IMR-90 (cell line): ENCODE measurements around the gene SEPTIN10. TPM values are rescaled to one million over a fixed set of nuclear protein-coding genes. Genes with fewer than 3 reads are reported as not detected.

Source experiments
- ATAC-seq: fragments of 200-7000 bp; cut with Tn5 transposase; 2 replicates; pipeline ENCODE4 v1.9.1; 2020; ENCODE audit warnings: low read depth, mild to moderate bottlenecking, moderate library complexity
- BruUV-seq: library from RNA; stranded (reverse); fragments of 400-500 nt; replicated peaks from 2 replicates; lab custom pipeline; 2021; lab: Mats Ljungman, UMichigan
- CTCF ChIA-PET: fragments of 300-600 bp; formaldehyde crosslinking; extraction: SDS; loops from one replicate; lab custom pipeline; 2021; ENCODE audit warnings: antibody characterized with exemption; lab: Yijun Ruan, JAX
- POLR2A ChIA-PET: fragments of 300-600 bp; sonication (Branson Sonifier 250); formaldehyde crosslinking; loops from one replicate; lab custom pipeline; 2022; ENCODE audit warnings: antibody characterized with exemption; ENCODE audit not compliant: unreplicated experiment; lab: Charles Lee
- DNase-seq: peaks from one replicate; pipeline ENCODE4 v3.0.0; 2013
- H2AFZ ChIP-seq: replicated peaks from 2 replicates; pipeline ENCODE3; 2013; ENCODE audit warnings: low read length, mild to moderate bottlenecking; ENCODE audit not compliant: poor library complexity
- H2AK5ac ChIP-seq: 2 replicates; pipeline ENCODE4 v1.6.1; 2013; ENCODE audit warnings: low read depth, low read length, inconsistent platforms
- H2AK9ac ChIP-seq: replicated peaks from 2 replicates; pipeline ENCODE3; 2013; ENCODE audit warnings: mild to moderate bottlenecking, low read depth, low read length, moderate library complexity; ENCODE audit not compliant: poor library complexity
- H2BK120ac ChIP-seq: 2 replicates; pipeline ENCODE4 v1.6.1; 2013; ENCODE audit warnings: low read depth, low read length, inconsistent platforms
- H2BK15ac ChIP-seq: 3 replicates; pipeline ENCODE4 v1.6.1; 2013; ENCODE audit warnings: low read depth, low read length, inconsistent platforms
- H2BK20ac ChIP-seq: 2 replicates; pipeline ENCODE4 v1.6.1; 2013; ENCODE audit warnings: low read depth, mild to moderate bottlenecking, inconsistent platforms, low read length, moderate library complexity
- H2BK5ac ChIP-seq: 2 replicates; pipeline ENCODE4 v1.6.1; 2013; ENCODE audit warnings: mild to moderate bottlenecking, low read depth, low read length, inconsistent platforms; ENCODE audit not compliant: poor library complexity, severe bottlenecking
- H3K14ac ChIP-seq: replicated peaks from 2 replicates; pipeline ENCODE4 v1.6.1; 2013; ENCODE audit warnings: low read depth, low read length, inconsistent platforms
- H3K18ac ChIP-seq: 2 replicates; pipeline ENCODE4 v1.6.1; 2013; ENCODE audit warnings: low read depth, low read length, control low read depth
- H3K23ac ChIP-seq: 2 replicates; pipeline ENCODE4 v1.6.1; 2013; ENCODE audit warnings: low read depth, low read length, inconsistent platforms
- H3K27ac ChIP-seq: 2 replicates; pipeline ENCODE4 v1.5.1; 2013; ENCODE audit warnings: mild to moderate bottlenecking, control low read depth, low read length; ENCODE audit not compliant: insufficient read depth
- H3K27me3 ChIP-seq: 2 replicates; pipeline ENCODE4 v1.6.1; 2013; ENCODE audit warnings: low read length; ENCODE audit not compliant: control insufficient read depth, insufficient read depth
- H3K36me3 ChIP-seq: 2 replicates; pipeline ENCODE4 v1.6.1; 2013; ENCODE audit warnings: low read length, mixed read lengths; ENCODE audit not compliant: control insufficient read depth, insufficient read depth
- H3K4ac ChIP-seq: 2 replicates; pipeline ENCODE4 v1.6.1; 2013; ENCODE audit warnings: low read depth, low read length, inconsistent platforms
- H3K4me1 ChIP-seq: 2 replicates; pipeline ENCODE4 v1.6.1; 2013; ENCODE audit warnings: low read length, mixed read lengths; ENCODE audit not compliant: control insufficient read depth, insufficient read depth
- H3K4me2 ChIP-seq: 2 replicates; pipeline ENCODE4 v1.6.1; 2013; ENCODE audit warnings: low read depth, mild to moderate bottlenecking, control low read depth, low read length, moderate library complexity
- H3K4me3 ChIP-seq: 2 replicates; pipeline ENCODE4 v1.5.1; 2013; ENCODE audit warnings: low read depth, mild to moderate bottlenecking, control low read depth, low read length, moderate library complexity; ENCODE audit not compliant: insufficient read depth
- H3K56ac ChIP-seq: 2 replicates; pipeline ENCODE4 v1.6.1; 2013; ENCODE audit warnings: low read length, inconsistent platforms; ENCODE audit not compliant: insufficient read depth; ENCODE audit errors: extremely low read depth
- H3K79me1 ChIP-seq, 2 experiments: 2 replicates each; pipeline ENCODE4 v1.6.1; 2013; ENCODE audit warnings: low read length in 2 of 2, inconsistent platforms in 1 of 2, low read depth in 1 of 2
- H3K9ac ChIP-seq: 2 replicates; pipeline ENCODE4 v1.6.1; 2013; ENCODE audit warnings: low read depth, low read length, control low read depth
- H3K9me1 ChIP-seq: 2 replicates; pipeline ENCODE4 v1.6.1; 2013; ENCODE audit warnings: low read length, inconsistent platforms; ENCODE audit not compliant: insufficient read depth
- H3K9me3 ChIP-seq: 2 replicates; pipeline ENCODE4 v1.6.1; 2013; ENCODE audit warnings: low read length; ENCODE audit not compliant: control insufficient read depth, insufficient read depth
- H4K20me1 ChIP-seq: 2 replicates; pipeline ENCODE4 v1.6.1; 2013; ENCODE audit warnings: low read length, inconsistent platforms; ENCODE audit not compliant: insufficient read depth
- H4K5ac ChIP-seq: 2 replicates; pipeline ENCODE4 v1.6.1; 2013; ENCODE audit warnings: mild to moderate bottlenecking, low read depth, low read length, control low read depth
- H4K8ac ChIP-seq, 2 experiments: 2 replicates each; pipeline ENCODE4 v1.6.1; 2013; ENCODE audit warnings: low read depth in 2 of 2, low read length in 2 of 2, control low read depth in 1 of 2, inconsistent platforms in 1 of 2
- H4K91ac ChIP-seq: 2 replicates; pipeline ENCODE4 v1.6.1; 2013; ENCODE audit warnings: low read depth, low read length, inconsistent platforms; ENCODE audit not compliant: insufficient read depth
- BHLHE40 ChIP-seq: fragments of 150-350 bp; IDR thresholded peaks from 2 replicates; pipeline ENCODE4 v1.6.1; 2016; ENCODE audit warnings: mild to moderate bottlenecking, low read depth, low read length
- CEBPB ChIP-seq: IDR thresholded peaks from 2 replicates; pipeline ENCODE4 v1.6.1; 2012; ENCODE audit warnings: low read depth, low read length, improper control_type of control experiment
- CHD1 ChIP-seq: IDR thresholded peaks from 2 replicates; pipeline ENCODE4 v1.6.1; 2012; ENCODE audit warnings: low read depth, low read length, improper control_type of control experiment
- CTCF ChIP-seq: conservative IDR thresholded peaks from 2 replicates; pipeline ENCODE4 v1.5.1; 2012; ENCODE audit warnings: mild to moderate bottlenecking, low read depth, low read length, improper control_type of control experiment
- ELK1 ChIP-seq: fragments of 150-350 bp; IDR thresholded peaks from 2 replicates; pipeline ENCODE4 v1.6.1; 2016; ENCODE audit warnings: low read depth, mild to moderate bottlenecking, low read length, moderate library complexity, borderline replicate concordance
- FOS ChIP-seq: fragments of 150-350 bp; IDR thresholded peaks from 2 replicates; pipeline ENCODE4 v1.6.1; 2016; ENCODE audit warnings: low read depth, low read length
- MAFK ChIP-seq: IDR thresholded peaks from 2 replicates; pipeline ENCODE4 v1.6.1; 2012; ENCODE audit warnings: low read depth, low read length, improper control_type of control experiment
- MAZ ChIP-seq: IDR thresholded peaks from 2 replicates; pipeline ENCODE4 v1.6.1; 2012; ENCODE audit warnings: low read depth, mild to moderate bottlenecking, low read length, improper control_type of control experiment, moderate library complexity, borderline replicate concordance
- MXI1 ChIP-seq: IDR thresholded peaks from 2 replicates; pipeline ENCODE4 v1.6.1; 2012; ENCODE audit warnings: low read depth, mild to moderate bottlenecking, low read length, moderate library complexity, borderline replicate concordance
- NFE2L2 ChIP-seq: fragments of 150-350 bp; IDR thresholded peaks from 2 replicates; pipeline ENCODE4 v1.6.1; 2016; ENCODE audit warnings: low read depth, mild to moderate bottlenecking, low read length
- POLR2A ChIP-seq: IDR thresholded peaks from 2 replicates; pipeline ENCODE4 v1.6.1; 2012; ENCODE audit warnings: mild to moderate bottlenecking, low read depth, low read length
- RAD21 ChIP-seq: IDR thresholded peaks from 2 replicates; pipeline ENCODE4 v1.6.1; 2012; ENCODE audit warnings: low read length, improper control_type of control experiment
- RCOR1 ChIP-seq: IDR thresholded peaks from 2 replicates; pipeline ENCODE4 v1.6.1; 2012; ENCODE audit warnings: mild to moderate bottlenecking, low read length, improper control_type of control experiment; ENCODE audit not compliant: insufficient replicate concordance
- RFX5 ChIP-seq: IDR thresholded peaks from 2 replicates; pipeline ENCODE4 v1.8.0; 2012; ENCODE audit warnings: low read depth, mild to moderate bottlenecking, low read length, moderate library complexity
- SMC3 ChIP-seq: fragments of 150-350 bp; IDR thresholded peaks from 2 replicates; pipeline ENCODE4 v1.6.1; 2016; ENCODE audit warnings: low read depth, mild to moderate bottlenecking, antibody characterized with exemption, low read length, moderate library complexity
- USF2 ChIP-seq: fragments of 150-350 bp; IDR thresholded peaks from 2 replicates; pipeline ENCODE4 v1.6.1; 2017; ENCODE audit warnings: mild to moderate bottlenecking, antibody characterized with exemption, low read length, low read depth
- WGBS, 2 experiments: methylation state at CpG; one replicate each; pipeline versions ENCODE4 v1.1.5 to v1.1.7; 2013; ENCODE audit warnings: missing lambda C conversion rate in 2 of 2; ENCODE audit not compliant: insufficient read length in 1 of 2; ENCODE audit errors: extremely low coverage in 2 of 2; 5-methylcytosine and 5-hydroxymethylcytosine counted together
- dilution Hi-C: fragments of 300-500 bp; cut with HindIII; formaldehyde crosslinking; loops from one replicate; pipeline ENCODE4 v1.14.3; 2018; ENCODE audit warnings: low sequenced_read_pairs; ENCODE audit not compliant: unreplicated experiment
- in situ Hi-C: fragments of 300-500 bp; cut with MboI; formaldehyde crosslinking; loops from 3 replicates; pipeline ENCODE4 v1.14.3; 2019; ENCODE audit warnings: low sequenced_read_pairs, inconsistent platforms, mixed read lengths
- intact Hi-C: fragments of 100-400 bp; cut with micrococcal nuclease; formaldehyde crosslinking; loops from 2 replicates; pipeline ENCODE4 v1.10.0; 2022
- polyA plus RNA-seq, 3 experiments: library from polyadenylated mRNA; depleted of rRNA; stranded (reverse); fragments of >200 nt; gene quantifications; 2 replicates each; pipeline ENCODE4 v1.2.3, GENCODE V29; 2012; ENCODE audit warnings: low replicate concordance in 1 of 3
- total RNA-seq: library from RNA; depleted of rRNA; stranded (reverse); fragments of >200 nt; gene quantifications from 2 replicates; pipeline ENCODE4 v1.2.3, GENCODE V29; 2012

Gene SEPTIN10
- total and polyA plus RNA-seq, 2 of the 4 experiments (the other 2 are of a cell fraction) = 55.4 to 82.6 TPM

GRCh38 chr2:109526442-109526970, 87.3 kb downstream of the SEPTIN10 start:
- H2BK20ac ChIP-seq = no peak overlapping the region
- CTCF ChIA-PET = interaction anchor here (0.6 kb wide), 2 partner anchors 70 to 840 kb away, joined by 3 to 5 read pairs; no protein-coding TSS in a partner anchor
- H3K27ac ChIP-seq = no peak overlapping the region
- H3K9me3 ChIP-seq = no peaks in the 10 kb centered on the region
- H3K9me1 ChIP-seq = 0 out of 2 replicates have a peak, but pooled peaks cover 3% of the 10 kb centered on the region
- H3K4me2 ChIP-seq = no peak overlapping the region
- H2AFZ ChIP-seq = no peak overlapping the region
- H3K14ac ChIP-seq = no peak overlapping the region
- BruUV-seq = no TSS peak
- ATAC-seq (no peak), DNase-seq (no peak)
- H4K8ac ChIP-seq = no peak overlapping the region
- no peak overlapping the region for H2BK15ac ChIP-seq
- no peak overlapping the region for H2BK5ac ChIP-seq
- H3K27me3 ChIP-seq = peaks cover 32% of the 10 kb centered on the region
- H3K9ac ChIP-seq = no peak overlapping the region
- no peak overlapping the region for H3K23ac ChIP-seq
- H3K36me3 ChIP-seq = no peaks in the 10 kb centered on the region
- H2AK9ac ChIP-seq = no peak overlapping the region
- no peaks in the 10 kb centered on the region for H3K79me1 ChIP-seq
- no peak overlapping the region for H4K91ac ChIP-seq
- no peaks in the 10 kb centered on the region; the same call in 1 of the 2 replicates for H3K4me1 ChIP-seq
- no peak overlapping the region for H2BK120ac ChIP-seq
- in situ Hi-C loops (no loop called here), dilution Hi-C loops (no loop called here), intact Hi-C loops (no loop called here)
- H3K56ac ChIP-seq = no peak overlapping the region
- H3K4ac ChIP-seq = no peak overlapping the region
- no peak for TF ChIP-seq USF2
- TF ChIP-seq CEBPB = no peak
- TF ChIP-seq FOS = no peak
- TF ChIP-seq CHD1 = no peak
- TF ChIP-seq POLR2A = no peak
- no peak for TF ChIP-seq RAD21
- no peak for TF ChIP-seq NFE2L2
- TF ChIP-seq CTCF = no peak
- TF ChIP-seq RCOR1 = no peak
- TF ChIP-seq MXI1 = no peak
- TF ChIP-seq MAFK = no peak
- TF ChIP-seq BHLHE40 = no peak
- no peak for TF ChIP-seq RFX5
- no peak for TF ChIP-seq MAZ
- no peak for TF ChIP-seq ELK1
- no peak for TF ChIP-seq SMC3
- H3K4me3 ChIP-seq = no peak overlapping the region
- no peak overlapping the region for H4K5ac ChIP-seq
- H2AK5ac ChIP-seq = no peak overlapping the region
- H3K18ac ChIP-seq = no peak overlapping the region
- POLR2A ChIA-PET = no interaction called here
- 72% methylated on average over 5 of the region's 11 CpGs; no CpG with 5 or more reads in 1 of the 2 experiments for WGBS, 2 experiments
- no peaks in the 10 kb centered on the region for H4K20me1 ChIP-seq
